ENCODE data around the gene UQCRH. TPM values are rescaled to one million over a fixed set of nuclear protein-coding genes. Genes with fewer than 3 reads are reported as not detected.
"Not testable (repeated sequence)": the region's sequence is repeated elsewhere in the genome, so short reads cannot be mapped to it uniquely, and the experiment has no call there.

Gene UQCRH
- total RNA-seq, 2 experiments from 2014 or later: 250 to 260 TPM

GRCh38 chr1:46344481-46344880 lies 41.0 kb downstream of the UQCRH start:
- Mint-ChIP-seq H3K4me3 (no peak overlapping the region), H3K9me3 (no peaks in the 10 kb centered on the region), H3K27ac (no peak overlapping the region), H3K36me3 (peaks cover 23% of the 10 kb centered on the region), H3K27me3 (no peaks in the 10 kb centered on the region), H3K4me1 (peaks cover 35% of the 10 kb centered on the region)
- DNase-seq (no peak), ATAC-seq (ENCODE audit: low read depth) (no peak)
- POLR2A ChIA-PET: interaction anchor here (0.6 kb wide), 1 partner anchor 38 kb away, joined by 3 read pairs; no protein-coding TSS in a partner anchor

- peaks cover 32% of the 10 kb centered on the region for H3K4me1 Mint-ChIP-seq
- ATAC-seq (ENCODE audit: low read depth) (no peak), DNase-seq (no peak)
- H3K27ac Mint-ChIP-seq: no peak overlapping the region
- no peak overlapping the region for H3K4me3 Mint-ChIP-seq
- no peaks in the 10 kb centered on the region for H3K27me3 Mint-ChIP-seq
- POLR2A ChIA-PET: interaction anchor here (0.7 kb wide), 1 partner anchor 85 kb away, joined by 5 read pairs; no protein-coding TSS in a partner anchor
- H3K36me3 Mint-ChIP-seq: peaks cover 27% of the 10 kb centered on the region
- H3K9me3 Mint-ChIP-seq: no peaks in the 10 kb centered on the region
Measured at GRCh38 chr1:46345281-46345680, 41.8 kb downstream of the UQCRH start.

- POLR2A ChIA-PET: interaction anchor here (0.7 kb wide), 1 partner anchor 962 kb away, joined by 3 read pairs; no protein-coding TSS in a partner anchor
- Mint-ChIP-seq H3K9me3 (no peaks in the 10 kb centered on the region), H3K4me1 (peaks cover 2% of the 10 kb centered on the region), H3K36me3 (peaks cover 24% of the 10 kb centered on the region), H3K4me3 (no peak overlapping the region), H3K27ac (no peak overlapping the region), H3K27me3 (no peaks in the 10 kb centered on the region)
- no peak for DNase-seq
- ATAC-seq (ENCODE audit: low read depth): no peak
Measured at GRCh38 chr1:46352363-46352762, 48.9 kb downstream of the UQCRH start.

DNA sequence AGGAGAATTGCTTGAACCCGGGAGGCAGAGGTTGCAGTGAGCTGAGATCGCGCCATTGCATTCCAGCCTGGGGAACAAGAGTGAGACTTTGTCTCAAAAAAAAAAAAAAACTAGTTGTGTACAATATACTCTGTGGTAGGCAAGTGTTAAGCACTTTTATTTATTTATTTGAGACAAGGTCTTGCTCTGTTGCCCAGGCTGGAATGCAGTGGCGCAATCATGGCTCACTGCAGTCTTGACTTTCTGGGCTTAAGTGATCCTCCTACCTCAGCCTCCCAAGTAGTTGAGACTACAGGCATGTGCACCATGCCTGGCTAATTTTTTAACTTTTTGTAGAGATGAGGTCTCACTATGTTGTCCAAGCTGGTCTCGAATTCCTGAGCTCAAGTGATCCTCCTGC lies 52.4 kb downstream of the UQCRH start:
- H3K27ac Mint-ChIP-seq; H3K4me3 Mint-ChIP-seq; H3K9me3 Mint-ChIP-seq; DNase-seq; H3K27me3 Mint-ChIP-seq; H3K4me1 Mint-ChIP-seq; ATAC-seq (ENCODE audit: low read depth); POLR2A ChIA-PET: not testable (repeated sequence)
- H3K36me3 Mint-ChIP-seq: peaks cover 20% of the 10 kb centered on the region

GRCh38 chr1:46362158-46362557 lies 58.7 kb downstream of the UQCRH start:
- Mint-ChIP-seq H3K4me1 (peaks cover 2% of the 10 kb centered on the region), H3K27me3 (no peaks in the 10 kb centered on the region), H3K4me3 (no peak overlapping the region), H3K36me3 (peaks cover 24% of the 10 kb centered on the region), H3K9me3 (no peaks in the 10 kb centered on the region), H3K27ac (no peak overlapping the region)
- POLR2A ChIA-PET: no interaction called here
- DNase-seq (no peak), ATAC-seq (ENCODE audit: low read depth) (no peak)

DNA sequence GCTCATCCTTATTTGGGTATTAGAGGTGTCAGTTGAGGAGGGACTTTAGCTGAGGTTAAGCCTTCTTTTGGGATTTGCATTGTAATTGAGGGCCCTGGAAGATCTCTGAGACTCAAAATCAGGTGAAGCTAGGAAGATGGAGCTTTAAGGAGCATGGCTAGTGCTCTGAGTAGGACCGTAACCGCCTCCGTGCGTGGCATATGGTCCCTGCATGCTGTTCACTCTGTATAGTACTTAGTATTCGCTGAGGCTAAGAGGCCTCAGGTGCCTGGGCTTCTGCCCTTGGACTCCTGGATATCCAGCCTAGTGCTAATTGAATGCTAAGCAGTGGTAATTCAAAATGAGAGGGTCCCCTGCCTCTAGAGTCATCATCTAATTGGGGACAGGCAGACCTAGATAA lies 59.6 kb downstream of the UQCRH start:
- Mint-ChIP-seq H3K4me1 (peaks cover 2% of the 10 kb centered on the region), H3K9me3 (no peaks in the 10 kb centered on the region), H3K27me3 (no peaks in the 10 kb centered on the region), H3K27ac (no peak overlapping the region), H3K36me3 (peaks cover 27% of the 10 kb centered on the region), H3K4me3 (no peak overlapping the region)
- ATAC-seq (ENCODE audit: low read depth) (no peak), DNase-seq (no peak)
- POLR2A ChIA-PET: no interaction called here

GRCh38 chr1:46364612-46365011 lies 61.1 kb downstream of the UQCRH start:
- POLR2A ChIA-PET: no interaction called here
- no peak for ATAC-seq (ENCODE audit: low read depth)
- DNase-seq: no peak
- H3K9me3 Mint-ChIP-seq: no peaks in the 10 kb centered on the region
- peaks cover 2% of the 10 kb centered on the region for H3K4me1 Mint-ChIP-seq
- no peak overlapping the region for H3K4me3 Mint-ChIP-seq
- H3K27me3 Mint-ChIP-seq: no peaks in the 10 kb centered on the region
- peaks cover 28% of the 10 kb centered on the region for H3K36me3 Mint-ChIP-seq
- no peak overlapping the region for H3K27ac Mint-ChIP-seq

DNA sequence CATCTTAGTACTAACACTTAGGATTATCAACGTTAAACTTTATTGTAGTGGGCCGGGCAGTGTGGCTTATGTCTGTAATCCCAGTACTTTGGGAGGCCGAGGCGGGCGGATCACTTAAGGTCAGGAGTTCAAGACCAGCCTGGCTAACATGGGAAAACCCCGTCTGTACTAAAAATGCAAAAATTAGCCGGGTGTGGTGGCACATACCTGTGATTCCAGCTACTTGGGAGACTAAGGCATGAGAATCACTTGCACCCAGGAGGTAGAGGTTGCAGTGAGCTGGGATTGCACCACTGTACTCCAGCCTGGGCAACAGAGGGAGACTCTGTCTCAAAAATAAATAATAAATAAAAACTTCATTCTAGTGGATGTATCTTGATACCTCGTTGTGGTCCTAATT lies 62.3 kb downstream of the UQCRH start:
- DNase-seq; H3K27ac Mint-ChIP-seq; H3K9me3 Mint-ChIP-seq; POLR2A ChIA-PET; H3K4me1 Mint-ChIP-seq; ATAC-seq (ENCODE audit: low read depth); H3K27me3 Mint-ChIP-seq; H3K4me3 Mint-ChIP-seq: not testable (repeated sequence)
- peaks cover 26% of the 10 kb centered on the region for H3K36me3 Mint-ChIP-seq

Other genes with a start within 250 kb of the UQCRH start
- 1 to 10 TPM; 3.4 to 3.7 TPM for gene PIK3R3, start 171.1 kb upstream of the UQCRH start, total RNA-seq
- gene TSPAN1, start 128.6 kb upstream of the UQCRH start, total RNA-seq: not detected
- not detected for gene P3R3URF, start 127.2 kb upstream of the UQCRH start, total RNA-seq
- gene POMGNT1, start 105.3 kb upstream of the UQCRH start, total RNA-seq: 10 to 100 TPM; 32.7 to 34.3 TPM
- gene LURAP1, start 100.4 kb upstream of the UQCRH start, total RNA-seq: under 1 TPM; 0.20 to 0.36 TPM
- gene RAD54L, start 55.9 kb upstream of the UQCRH start, total RNA-seq: 10 to 100 TPM; 47.9 to 50.8 TPM
- gene LRRC41, start 82 bp upstream of the UQCRH start, total RNA-seq: 10 to 100 TPM; 36.8 to 38.8 TPM
- 10 to 100 TPM; 23.2 to 24.9 TPM for gene NSUN4, start 37.1 kb downstream of the UQCRH start, total RNA-seq
- gene FAAH, start 90.6 kb downstream of the UQCRH start, total RNA-seq: 1 to 10 TPM; 5.3 to 6.9 TPM
- under 1 TPM in 1 of 2 experiments, not detected in 1; 0.11 TPM for gene DMBX1, start 186.1 kb downstream of the UQCRH start, total RNA-seq
- not detected for gene KNCN, start 247.9 kb downstream of the UQCRH start, total RNA-seq